Esophagus squamous epithelium (tissue), 5 donors: Measurements from ENCODE around the gene TMEM163. TPM values are rescaled to one million over a fixed set of nuclear protein-coding genes. Genes with fewer than 3 reads are reported as not detected.

Experiments used
- DNase-seq: peaks from one replicate; lab custom pipeline; 2025; lab: John Stamatoyannopoulos, UW
- H3K27ac ChIP-seq, 4 donors: fragments of 200-600 bp; sonication (generic); one replicate each; pipeline ENCODE4 v1.5.1; 2016 to 2019; ENCODE audit warnings: mild to moderate bottlenecking in 1 of 4
- H3K27me3 ChIP-seq, 4 donors: fragments of 200-600 bp; sonication (generic); 1 replicate in 3 of 4; 2 replicates in 1 of 4; pipeline versions ENCODE4 v1.5.1 to v1.6.0; 2017 to 2021; ENCODE audit warnings: antibody characterized with exemption in 1 of 4
- H3K36me3 ChIP-seq, 3 donors: fragments of 200-600 bp; sonication (generic); one replicate each; pipeline ENCODE4 v1.5.1; 2016 to 2019
- H3K4me1 ChIP-seq, 3 donors: fragments of 200-600 bp; sonication (generic); one replicate each; pipeline ENCODE4 v1.5.1; 2017 to 2019
- H3K4me3 ChIP-seq, 4 donors: fragments of 200-600 bp; sonication (generic); 1 replicate in 3 of 4; 2 replicates in 1 of 4; pipeline ENCODE4 v1.5.1; 2016 to 2019; ENCODE audit warnings: mild to moderate bottlenecking in 2 of 4, moderate library complexity in 1 of 4
- H3K9me3 ChIP-seq, 3 donors: fragments of 200-600 bp; sonication (generic); one replicate each; pipeline ENCODE4 v1.5.1; 2016 to 2019
- POLR2A ChIP-seq, 4 donors: fragments of 450-650 bp; IDR thresholded peaks; one replicate each; pipeline ENCODE4 v1.6.1; 2017; ENCODE audit warnings: antibody characterized with exemption in 4 of 4, mild to moderate bottlenecking in 4 of 4, moderate library complexity in 3 of 4
- WGBS, 2 donors: methylation state at CpG; one replicate each; pipeline ENCODE4 v1.1.5; 2018; 5-methylcytosine and 5-hydroxymethylcytosine counted together
- intact Hi-C: fragments of 100-400 bp; cut with DNase I; formaldehyde crosslinking; loops from one replicate; pipeline ENCODE4 v1.15.0; 2022
- total RNA-seq, 4 donors: library from RNA; depleted of rRNA; stranded (reverse); fragments of >200 nt; gene quantifications; one replicate each; pipeline ENCODE4 v1.1.0, GENCODE V29; 2016
- TF ChIP-seq, protein P1 (sequence below), 6 experiments: fragments of 450-650 bp in 4 of 6; fragments of 200-600 bp in 2 of 6; sonication (generic) in 2 of 6; IDR thresholded peaks; one replicate each; pipeline ENCODE4 v1.5.1; 2016 to 2019; ENCODE audit warnings: antibody characterized with exemption in 6 of 6, mild to moderate bottlenecking in 4 of 6, moderate library complexity in 4 of 6
- donor health status: DM: yes; HTN: yes; CAD: no.

Gene TMEM163
- total RNA-seq, 4 donors from 2014 or later, result 0.09 to 0.19 (median 0.12) TPM; not detected in 1

DNA sequence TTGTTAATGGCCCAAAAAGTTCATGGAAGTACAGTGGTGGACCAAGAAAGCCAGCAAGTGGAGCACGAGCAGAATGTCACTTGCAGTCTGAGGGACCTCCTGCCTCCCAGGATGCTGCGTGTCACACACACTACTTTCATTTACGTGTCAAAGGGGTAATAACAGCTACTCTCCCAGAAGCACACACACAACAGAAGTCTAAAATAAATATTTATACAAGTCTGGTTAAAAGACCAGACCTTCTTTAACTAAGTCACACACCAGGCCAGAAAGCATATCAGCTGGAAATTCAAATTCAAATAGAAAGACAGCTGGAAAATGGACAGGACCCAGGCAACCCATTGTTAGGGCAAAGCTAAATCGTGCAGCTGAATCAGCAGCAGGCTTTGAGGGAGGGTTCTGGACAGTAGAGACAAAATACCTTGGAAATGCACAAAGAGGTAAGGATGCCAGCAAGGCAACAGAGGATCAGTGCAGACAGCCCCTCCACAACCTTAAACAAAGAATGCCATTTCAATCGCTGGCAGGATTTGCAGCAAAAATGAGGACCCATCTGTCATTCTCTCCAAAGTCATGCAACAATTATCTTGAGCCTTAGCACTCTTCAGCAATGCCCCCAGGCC, 160.5 kb downstream of the TMEM163 start:
- no peaks in the 10 kb centered on the region for H3K4me1 ChIP-seq
- TF ChIP-seq POLR2A (IDR thresholded peaks at IDR 0.05), result no peak
- TF ChIP-seq, protein P1, sequence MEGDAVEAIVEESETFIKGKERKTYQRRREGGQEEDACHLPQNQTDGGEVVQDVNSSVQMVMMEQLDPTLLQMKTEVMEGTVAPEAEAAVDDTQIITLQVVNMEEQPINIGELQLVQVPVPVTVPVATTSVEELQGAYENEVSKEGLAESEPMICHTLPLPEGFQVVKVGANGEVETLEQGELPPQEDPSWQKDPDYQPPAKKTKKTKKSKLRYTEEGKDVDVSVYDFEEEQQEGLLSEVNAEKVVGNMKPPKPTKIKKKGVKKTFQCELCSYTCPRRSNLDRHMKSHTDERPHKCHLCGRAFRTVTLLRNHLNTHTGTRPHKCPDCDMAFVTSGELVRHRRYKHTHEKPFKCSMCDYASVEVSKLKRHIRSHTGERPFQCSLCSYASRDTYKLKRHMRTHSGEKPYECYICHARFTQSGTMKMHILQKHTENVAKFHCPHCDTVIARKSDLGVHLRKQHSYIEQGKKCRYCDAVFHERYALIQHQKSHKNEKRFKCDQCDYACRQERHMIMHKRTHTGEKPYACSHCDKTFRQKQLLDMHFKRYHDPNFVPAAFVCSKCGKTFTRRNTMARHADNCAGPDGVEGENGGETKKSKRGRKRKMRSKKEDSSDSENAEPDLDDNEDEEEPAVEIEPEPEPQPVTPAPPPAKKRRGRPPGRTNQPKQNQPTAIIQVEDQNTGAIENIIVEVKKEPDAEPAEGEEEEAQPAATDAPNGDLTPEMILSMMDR (IDR thresholded peaks at IDR 0.05), result no peak
- intact Hi-C loops, result no loop called here
- H3K9me3 ChIP-seq, result no peaks in the 10 kb centered on the region
- no peak overlapping the region for H3K27ac ChIP-seq
- no peaks in the 10 kb centered on the region for H3K36me3 ChIP-seq
- no peak for DNase-seq
- 25 to 27% methylated on average over 5 of the region's 5 CpGs for WGBS, 2 donors
- H3K27me3 ChIP-seq, result peaks cover 0 to 5% (median 0%) of the 10 kb centered on the region in 4 donors
- no peak overlapping the region for H3K4me3 ChIP-seq

DNA sequence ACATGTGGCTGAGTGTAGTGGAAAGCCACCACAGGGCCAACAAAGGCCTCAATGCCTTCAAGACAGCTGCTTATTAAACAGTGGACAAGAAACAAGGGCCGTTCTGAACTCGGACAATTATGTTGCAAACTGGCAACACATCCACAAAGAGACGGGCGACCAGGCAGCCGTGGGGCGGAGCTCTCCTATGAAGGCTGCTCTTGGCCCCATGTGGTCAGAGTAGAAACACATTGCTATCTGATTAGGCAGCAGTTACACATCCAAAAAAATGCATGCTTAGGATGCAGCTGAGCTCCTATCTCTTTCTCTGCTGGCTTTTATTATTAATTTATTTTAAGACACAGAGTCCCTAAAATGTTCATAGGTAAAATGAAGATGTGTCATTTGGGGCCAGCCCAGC, 163.4 kb downstream of the TMEM163 start:
- intact Hi-C loops, result no loop called here
- H3K36me3 ChIP-seq, result no peaks in the 10 kb centered on the region
- H3K4me1 ChIP-seq, result no peaks in the 10 kb centered on the region
- H3K4me3 ChIP-seq, result no peak overlapping the region
- no peaks in the 10 kb centered on the region for H3K9me3 ChIP-seq
- TF ChIP-seq POLR2A (IDR thresholded peaks at IDR 0.05), result no peak
- TF ChIP-seq, protein P1 (IDR thresholded peaks at IDR 0.05), result no peak
- 77 to 87% methylated on average over 3 to 4 of the region's 6 CpGs for WGBS, 2 donors
- peaks cover 0 to 5% (median 0%) of the 10 kb centered on the region in 4 donors for H3K27me3 ChIP-seq
- no peak overlapping the region for H3K27ac ChIP-seq
- DNase-seq, result no peak

GRCh38 chr2:134553657-134554056, 165.1 kb downstream of the TMEM163 start:
- Histone ChIP-seq H3K27ac (no peak overlapping the region), H3K27me3 (peaks cover 0 to 5% (median 0%) of the 10 kb centered on the region in 4 donors), H3K9me3 (no peaks in the 10 kb centered on the region), H3K4me3 (no peak overlapping the region), H3K36me3 (no peaks in the 10 kb centered on the region), H3K4me1 (no peaks in the 10 kb centered on the region)
- DNase-seq, result no peak
- intact Hi-C loops, result no loop called here
- 84 to 93% methylated on average over 7 of the region's 7 CpGs for WGBS, 2 donors
- TF ChIP-seq, protein P1 (IDR thresholded peaks at IDR 0.05), result no peak
- no peak for TF ChIP-seq POLR2A (IDR thresholded peaks at IDR 0.05)

GRCh38 chr2:134550566-134551164, 168.1 kb downstream of the TMEM163 start:
- no peak overlapping the region for H3K4me3 ChIP-seq
- no peaks in the 10 kb centered on the region for H3K36me3 ChIP-seq
- no peaks in the 10 kb centered on the region for H3K9me3 ChIP-seq
- intact Hi-C loops, result no loop called here
- TF ChIP-seq, protein P1 (IDR thresholded peaks at IDR 0.05), result no peak
- TF ChIP-seq POLR2A (IDR thresholded peaks at IDR 0.05), result no peak
- WGBS, 2 donors, result 82 to 88% methylated on average over 5 to 13 of the region's 13 CpGs
- DNase-seq, result no peak
- H3K27me3 ChIP-seq, result peaks cover 0 to 5% (median 0%) of the 10 kb centered on the region in 4 donors
- H3K27ac ChIP-seq, result no peak overlapping the region
- no peaks in the 10 kb centered on the region for H3K4me1 ChIP-seq

DNA sequence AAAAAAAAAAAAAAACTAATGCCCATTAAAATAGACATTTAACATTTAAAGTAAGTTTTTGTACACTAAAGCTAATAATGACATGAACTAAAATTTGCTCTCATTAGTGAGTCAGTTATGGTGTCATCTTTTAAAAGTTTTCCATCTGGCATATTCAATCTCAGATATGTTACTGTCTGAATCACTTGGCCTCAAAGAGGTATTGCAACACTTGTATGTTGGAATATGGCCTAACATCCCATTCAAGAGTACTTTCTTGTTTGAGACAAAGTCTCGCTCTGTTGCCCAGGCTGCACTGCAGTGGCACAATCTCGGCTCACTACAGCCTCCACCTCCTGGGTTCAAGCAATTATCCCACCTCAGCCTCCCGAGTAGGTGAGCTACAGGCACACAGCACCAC, 169.7 kb downstream of the TMEM163 start:
- Histone ChIP-seq H3K4me1 (no peaks in the 10 kb centered on the region), H3K36me3 (no peaks in the 10 kb centered on the region), H3K27ac (no peak overlapping the region), H3K27me3 (peaks cover 0 to 11% (median 0%) of the 10 kb centered on the region in 4 donors), H3K9me3 (no peaks in the 10 kb centered on the region), H3K4me3 (no peak overlapping the region)
- TF ChIP-seq POLR2A (IDR thresholded peaks at IDR 0.05), result no peak
- TF ChIP-seq, protein P1 (IDR thresholded peaks at IDR 0.05), result no peak
- intact Hi-C loops, result no loop called here
- no peak for DNase-seq
- 47 to 73% methylated on average over 2 to 3 of the region's 3 CpGs for WGBS, 2 donors
